Measurements from ENCODE around the gene RTN3. TPM values are rescaled to one million over a fixed set of nuclear protein-coding genes. Genes with fewer than 3 reads are reported as not detected.

RTN3 gene
- total RNA-seq, 3 donors from 2014 or later (not counting 1 experiment from before 2014, with no cell fraction given), result 36.9 to 43.0 (median 37.6) TPM

DNA sequence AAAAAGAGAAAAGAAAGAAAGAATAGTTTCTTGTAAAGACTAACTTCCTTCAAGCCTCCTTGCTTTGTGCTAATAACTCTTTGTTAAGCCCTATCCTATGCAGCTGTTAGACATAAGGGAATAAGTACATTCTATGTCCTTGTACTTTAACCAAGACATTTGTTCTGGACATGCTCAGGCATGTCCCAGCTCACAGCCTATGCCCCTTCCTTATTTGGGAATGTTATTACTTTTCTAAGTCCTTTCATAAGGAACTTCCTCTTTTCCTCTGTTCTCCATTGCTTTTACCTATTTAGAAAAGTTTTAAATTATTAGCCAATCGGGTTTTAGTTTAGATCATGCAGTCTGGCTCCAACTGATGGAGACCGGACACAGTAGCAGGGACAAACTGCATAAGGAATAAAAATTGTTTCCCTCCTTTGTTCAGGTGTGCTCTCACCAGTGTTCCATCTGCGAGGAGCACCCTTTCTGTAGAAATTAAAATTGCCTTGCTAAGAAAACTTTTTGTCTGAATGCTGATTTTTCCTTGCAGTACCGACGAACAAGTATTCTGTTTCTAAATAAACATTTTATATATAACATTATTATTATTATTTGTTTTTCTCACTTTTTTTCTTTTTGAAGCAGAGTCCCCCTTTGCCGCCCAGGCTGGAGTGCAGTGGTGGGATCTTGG is 110.3 kb downstream of the RTN3 start:
- DNase-seq (no peak), ATAC-seq (no peak)
- Histone ChIP-seq H3K27ac (ENCODE audit: low read length) (no peak overlapping the region), H3K4me1 (ENCODE audit: control insufficient read depth, insufficient read depth, low read length) (peaks cover 7% of the 10 kb centered on the region), H3K4me3 (ENCODE audit: low read length) (no peak overlapping the region), H3K9me3 (ENCODE audit: control insufficient read depth, insufficient read depth, low read length) (peaks cover 21% of the 10 kb centered on the region), H3K36me3 (ENCODE audit: control insufficient read depth, insufficient read depth, low read length) (no peaks in the 10 kb centered on the region), H3K27me3 (ENCODE audit: control insufficient read depth, insufficient read depth, low read length) (no peaks in the 10 kb centered on the region)
- H3K4me3 Mint-ChIP-seq, result no peak overlapping the region
- TF ChIP-seq, protein P1, sequence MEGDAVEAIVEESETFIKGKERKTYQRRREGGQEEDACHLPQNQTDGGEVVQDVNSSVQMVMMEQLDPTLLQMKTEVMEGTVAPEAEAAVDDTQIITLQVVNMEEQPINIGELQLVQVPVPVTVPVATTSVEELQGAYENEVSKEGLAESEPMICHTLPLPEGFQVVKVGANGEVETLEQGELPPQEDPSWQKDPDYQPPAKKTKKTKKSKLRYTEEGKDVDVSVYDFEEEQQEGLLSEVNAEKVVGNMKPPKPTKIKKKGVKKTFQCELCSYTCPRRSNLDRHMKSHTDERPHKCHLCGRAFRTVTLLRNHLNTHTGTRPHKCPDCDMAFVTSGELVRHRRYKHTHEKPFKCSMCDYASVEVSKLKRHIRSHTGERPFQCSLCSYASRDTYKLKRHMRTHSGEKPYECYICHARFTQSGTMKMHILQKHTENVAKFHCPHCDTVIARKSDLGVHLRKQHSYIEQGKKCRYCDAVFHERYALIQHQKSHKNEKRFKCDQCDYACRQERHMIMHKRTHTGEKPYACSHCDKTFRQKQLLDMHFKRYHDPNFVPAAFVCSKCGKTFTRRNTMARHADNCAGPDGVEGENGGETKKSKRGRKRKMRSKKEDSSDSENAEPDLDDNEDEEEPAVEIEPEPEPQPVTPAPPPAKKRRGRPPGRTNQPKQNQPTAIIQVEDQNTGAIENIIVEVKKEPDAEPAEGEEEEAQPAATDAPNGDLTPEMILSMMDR (IDR thresholded peaks at IDR 0.05), result no peak
- peaks cover 11% of the 10 kb centered on the region for H3K36me3 Mint-ChIP-seq
- 98% methylated on average over 4 of the region's 6 CpGs for WGBS (ENCODE audit: insufficient coverage)
- no peak overlapping the region for H3K27ac Mint-ChIP-seq
- no peaks in the 10 kb centered on the region for H3K4me1 Mint-ChIP-seq
- intact Hi-C loops (cut with micrococcal nuclease), result no loop called here
- H3K9me3 Mint-ChIP-seq, result peaks cover 3 to 7% of the 10 kb centered on the region in 2 donors
- peaks cover 0 to 6% of the 10 kb centered on the region in 2 donors for H3K27me3 Mint-ChIP-seq (ENCODE audit: low read depth in 2 of 2)

DNA sequence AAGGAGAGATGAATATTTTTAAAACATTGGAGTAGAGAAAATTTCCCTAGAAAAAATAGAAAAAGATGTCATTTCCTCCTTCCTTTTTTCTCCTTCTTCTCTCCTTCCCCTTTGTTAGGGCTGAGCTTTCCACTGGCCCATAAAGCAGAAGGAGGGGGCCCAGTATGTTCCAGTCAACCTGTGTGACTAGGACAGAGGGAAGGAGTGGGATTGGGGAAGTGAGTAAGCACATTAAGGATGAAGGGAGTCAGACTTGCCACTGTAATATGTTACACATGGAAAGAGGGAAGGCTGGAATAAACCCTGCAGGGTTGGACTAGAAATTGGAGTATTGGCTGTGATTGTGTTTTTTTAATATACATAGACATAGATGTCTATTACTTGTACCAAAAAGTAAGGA is 111.9 kb downstream of the RTN3 start:
- H3K27me3 ChIP-seq (ENCODE audit: control insufficient read depth, insufficient read depth, low read length), result no peaks in the 10 kb centered on the region
- no peak overlapping the region for H3K27ac ChIP-seq (ENCODE audit: low read length)
- no peak overlapping the region for H3K4me3 ChIP-seq (ENCODE audit: low read length)
- TF ChIP-seq, protein P1 (IDR thresholded peaks at IDR 0.05), result no peak
- peaks cover 0 to 7% of the 10 kb centered on the region in 2 donors for H3K27me3 Mint-ChIP-seq (ENCODE audit: low read depth in 2 of 2)
- H3K4me3 Mint-ChIP-seq, result no peak overlapping the region
- DNase-seq (no peak), ATAC-seq (no peak)
- H3K4me1 Mint-ChIP-seq, result no peaks in the 10 kb centered on the region
- no peaks in the 10 kb centered on the region for H3K36me3 ChIP-seq (ENCODE audit: control insufficient read depth, insufficient read depth, low read length)
- H3K27ac Mint-ChIP-seq, result no peak overlapping the region
- peaks cover 3 to 7% of the 10 kb centered on the region in 2 donors for H3K9me3 Mint-ChIP-seq
- intact Hi-C loops (cut with micrococcal nuclease), result no loop called here
- H3K9me3 ChIP-seq (ENCODE audit: control insufficient read depth, insufficient read depth, low read length), result peaks cover 21% of the 10 kb centered on the region
- H3K36me3 Mint-ChIP-seq, result peaks cover 11% of the 10 kb centered on the region
- H3K4me1 ChIP-seq (ENCODE audit: control insufficient read depth, insufficient read depth, low read length), result peaks cover 7% of the 10 kb centered on the region

DNA sequence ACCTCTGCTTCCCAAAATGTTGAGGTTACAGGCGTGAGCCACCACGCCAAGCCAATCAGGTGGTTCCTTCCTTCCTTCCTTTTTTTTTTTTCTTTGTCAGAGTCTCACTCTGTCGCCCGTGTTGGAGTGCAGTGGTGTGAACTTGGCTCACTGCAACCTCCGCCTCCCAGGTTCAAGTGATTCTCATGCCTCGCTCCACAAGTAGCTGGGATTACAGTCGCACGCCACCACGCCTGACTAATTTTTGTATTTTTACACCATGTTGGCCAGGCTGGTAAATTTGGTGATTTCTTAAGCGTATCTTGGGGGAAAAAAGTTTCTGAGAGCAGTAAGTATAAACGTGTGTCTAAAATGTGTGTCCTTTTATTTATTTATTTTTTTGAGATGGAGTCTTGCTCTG is 113.8 kb downstream of the RTN3 start:
- Histone ChIP-seq H3K27ac (ENCODE audit: low read length) (no peak overlapping the region), H3K4me1 (ENCODE audit: control insufficient read depth, insufficient read depth, low read length) (peaks cover 7% of the 10 kb centered on the region), H3K27me3 (ENCODE audit: control insufficient read depth, insufficient read depth, low read length) (no peaks in the 10 kb centered on the region), H3K4me3 (ENCODE audit: low read length) (no peak overlapping the region), H3K9me3 (ENCODE audit: control insufficient read depth, insufficient read depth, low read length) (peaks cover 21% of the 10 kb centered on the region), H3K36me3 (ENCODE audit: control insufficient read depth, insufficient read depth, low read length) (no peaks in the 10 kb centered on the region)
- peaks cover 3 to 7% of the 10 kb centered on the region in 2 donors for H3K9me3 Mint-ChIP-seq
- DNase-seq, result no peak
- peaks cover under 1 to 10% of the 10 kb centered on the region in 2 donors for H3K27me3 Mint-ChIP-seq (ENCODE audit: low read depth in 2 of 2)
- no peak overlapping the region for H3K27ac Mint-ChIP-seq
- no peak for ATAC-seq
- H3K36me3 Mint-ChIP-seq, result peaks cover 11% of the 10 kb centered on the region
- H3K4me1 Mint-ChIP-seq, result no peaks in the 10 kb centered on the region
- no peak overlapping the region for H3K4me3 Mint-ChIP-seq
- WGBS (ENCODE audit: insufficient coverage), result 62% methylated on average over 11 of the region's 11 CpGs
- TF ChIP-seq, protein P1 (IDR thresholded peaks at IDR 0.05), result no peak
- intact Hi-C loops (cut with micrococcal nuclease), result no loop called here

DNA sequence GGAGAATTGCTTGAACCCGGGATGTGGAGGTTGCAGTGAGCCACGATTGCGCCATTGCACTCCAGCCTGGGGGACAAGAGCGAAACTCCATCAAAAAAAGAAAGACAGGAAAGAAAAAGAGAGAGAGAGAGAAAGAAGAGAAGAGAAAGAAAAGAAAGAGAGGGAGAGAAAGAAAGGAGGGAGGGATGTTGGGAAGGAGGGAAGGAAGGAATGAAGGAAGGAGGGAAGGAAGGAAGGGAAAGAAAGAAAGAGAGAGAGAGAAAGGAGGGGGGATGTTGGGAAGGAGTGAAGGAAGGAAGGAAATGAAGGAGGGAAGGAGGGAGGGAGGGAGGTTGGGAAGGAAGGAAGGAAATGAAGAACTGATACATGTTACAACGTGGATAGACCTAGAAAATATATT is 119.6 kb downstream of the RTN3 start:
- Mint-ChIP-seq H3K27me3 (ENCODE audit: low read depth in 2 of 2) (peaks cover 9 to 14% of the 10 kb centered on the region in 2 donors), H3K4me3 (no peak overlapping the region), H3K9me3 (no peaks in the 10 kb centered on the region), H3K27ac (no peak overlapping the region), H3K4me1 (no peaks in the 10 kb centered on the region), H3K36me3 (no peaks in the 10 kb centered on the region)
- Histone ChIP-seq H3K4me1 (ENCODE audit: control insufficient read depth, insufficient read depth, low read length) (no peaks in the 10 kb centered on the region), H3K36me3 (ENCODE audit: control insufficient read depth, insufficient read depth, low read length) (no peaks in the 10 kb centered on the region), H3K9me3 (ENCODE audit: control insufficient read depth, insufficient read depth, low read length) (no peaks in the 10 kb centered on the region), H3K4me3 (ENCODE audit: low read length) (no peak overlapping the region), H3K27me3 (ENCODE audit: control insufficient read depth, insufficient read depth, low read length) (no peaks in the 10 kb centered on the region), H3K27ac (ENCODE audit: low read length) (no peak overlapping the region)
- ATAC-seq (no peak), DNase-seq (no peak)
- TF ChIP-seq, protein P1 (IDR thresholded peaks at IDR 0.05), result no peak
- WGBS (ENCODE audit: insufficient coverage), result 95% methylated on average over 4 of the region's 5 CpGs
- intact Hi-C loops (cut with micrococcal nuclease), result no loop called here
